Stomach (tissue), 9 donors: ENCODE measurements around the gene TTC34. TPM values are rescaled to one million over a fixed set of nuclear protein-coding genes. Genes with fewer than 3 reads are reported as not detected.

ENCODE experiments used
- DNase-seq, 2 donors: peaks; one replicate each; pipeline versions ENCODE4 v3.0.0 to v3.0.0-alpha.2; 2013 to 2019
- H3K27ac ChIP-seq, 5 donors: fragments of 200-600 bp in 4 of 5; sonication (generic) in 4 of 5; one replicate each; pipeline ENCODE4 v1.5.1; 2013 to 2019; ENCODE audit warnings: mild to moderate bottlenecking in 1 of 5, moderate library complexity in 1 of 5
- H3K27me3 ChIP-seq, 3 donors: fragments of 200-600 bp; sonication (generic); one replicate each; pipeline ENCODE4 v1.5.1; 2017 to 2019; ENCODE audit warnings: mixed run types in 1 of 3
- H3K36me3 ChIP-seq, 4 donors: fragments of 200-600 bp; sonication (generic); 1 replicate in 3 of 4; 2 replicates in 1 of 4; pipeline ENCODE4 v1.5.1; 2016 to 2019
- H3K4me1 ChIP-seq, 4 donors: fragments of 200-600 bp; sonication (generic); one replicate each; pipeline ENCODE4 v1.5.1; 2016 to 2019
- H3K4me3 ChIP-seq, 4 donors: fragments of 200-600 bp; sonication (generic) in 3 of 4; one replicate each; pipeline ENCODE4 v1.5.1; 2016 to 2019; ENCODE audit warnings: mild to moderate bottlenecking in 1 of 4
- H3K9me3 ChIP-seq, 4 donors: fragments of 200-600 bp; sonication (generic); one replicate each; pipeline ENCODE4 v1.5.1; 2016 to 2019
- CTCF ChIP-seq, 7 experiments: fragments of 450-650 bp in 4 of 7; fragments of 200-600 bp in 3 of 7; sonication (generic) in 3 of 7; IDR thresholded peaks; one replicate each; pipeline ENCODE4 v1.5.1; 2016 to 2019; ENCODE audit warnings: antibody characterized with exemption in 7 of 7, control low read depth in 2 of 7, mild to moderate bottlenecking in 1 of 7
- EP300 ChIP-seq: sonication (generic); formaldehyde crosslinking; IDR thresholded peaks from one replicate; pipeline ENCODE4 v1.6.1; 2017; ENCODE audit warnings: antibody characterized with exemption
- POLR2A ChIP-seq, 4 donors: fragments of 450-650 bp; IDR thresholded peaks; one replicate each; pipeline ENCODE4 v1.6.1; 2016; ENCODE audit warnings: antibody characterized with exemption in 4 of 4, control low read depth in 2 of 4, mild to moderate bottlenecking in 1 of 4, moderate library complexity in 1 of 4
- POLR2AphosphoS5 ChIP-seq, 3 donors: sonication (generic); formaldehyde crosslinking; IDR thresholded peaks; one replicate each; pipeline ENCODE4 v1.6.1; 2016; ENCODE audit warnings: antibody characterized with exemption in 3 of 3
- WGBS, 5 donors: extraction: QIAGEN DNeasy Blood & Tissue Kit in 3 of 5; methylation state at CpG; one replicate each; pipeline versions ENCODE4 v1.1.5 to v1.1.7; 2013 to 2018; 5-methylcytosine and 5-hydroxymethylcytosine counted together
- intact Hi-C: fragments of 100-400 bp; cut with DNase I; formaldehyde crosslinking; loops from one replicate; pipeline ENCODE4 v1.15.1; 2023; ENCODE audit warnings: low total_unique reads
- polyA plus RNA-seq, 3 donors: library from polyadenylated mRNA; stranded (reverse); fragments of 200-250 nt; gene quantifications; one replicate each; pipeline ENCODE4 v1.2.3, GENCODE V29; 2013
- total RNA-seq, 5 donors: library from RNA; depleted of rRNA; stranded (reverse); fragments of >200 nt; gene quantifications; one replicate each; pipeline versions ENCODE4 v1.1.0 to v1.2.3, GENCODE V29; 2014 to 2016
- donor health status: healthy with polysubstance abuse.
- donor health status: Bipolar disorder and iron deficiency.
- donor health status: healthy.

TTC34 gene
- total and polyA plus RNA-seq, 8 donors: 0.06 to 1.3 (median 0.33) TPM; not detected in 2

GRCh38 chr1:2590233-2591141 lies 211.0 kb downstream of the TTC34 start:
- Histone ChIP-seq H3K27me3 (peaks cover 0 to 16% (median 0%) of the 10 kb centered on the region in 3 donors), H3K36me3 (peaks cover 0 to 22% (median 11%) of the 10 kb centered on the region in 4 donors), H3K27ac (no peak overlapping the region), H3K4me1 (peaks cover 31 to 57% (median 46%) of the 10 kb centered on the region in 4 donors), H3K9me3 (no peaks in the 10 kb centered on the region), H3K4me3 (no peak overlapping the region)
- 87 to 94% (median 92%) methylated on average over 14 to 31 of the region's 31 CpGs for WGBS, 5 donors
- intact Hi-C loops: no loop called here
- DNase-seq: no peak
- TF ChIP-seq POLR2A (IDR thresholded peaks at IDR 0.05): no peak
- no peak for TF ChIP-seq EP300
- no peak for TF ChIP-seq POLR2AphosphoS5 (IDR thresholded peaks at IDR 0.05)
- TF ChIP-seq CTCF (IDR thresholded peaks at IDR 0.05): no peak

GRCh38 chr1:2589431-2590232 lies 211.9 kb downstream of the TTC34 start:
- Histone ChIP-seq H3K27me3 (peaks cover 0 to 14% (median 0%) of the 10 kb centered on the region in 3 donors), H3K36me3 (peaks cover 0 to 22% (median 11%) of the 10 kb centered on the region in 4 donors), H3K4me3 (no peak overlapping the region), H3K4me1 (peaks cover 39 to 66% (median 54%) of the 10 kb centered on the region in 4 donors), H3K27ac (no peak overlapping the region), H3K9me3 (no peaks in the 10 kb centered on the region)
- DNase-seq: no peak
- TF ChIP-seq CTCF (IDR thresholded peaks at IDR 0.05) (no peak), POLR2AphosphoS5 (IDR thresholded peaks at IDR 0.05) (no peak), POLR2A (IDR thresholded peaks at IDR 0.05) (no peak), EP300 (no peak)
- WGBS, 5 donors: 86 to 90% (median 89%) methylated on average over 23 to 25 of the region's 25 CpGs
- intact Hi-C loops: loop anchor here (10.0 kb wide), 1 partner anchor 55 kb away; no protein-coding TSS in a partner anchor

GRCh38 chr1:2588661-2589430 lies 212.6 kb downstream of the TTC34 start:
- Histone ChIP-seq H3K36me3 (peaks cover 0 to 22% (median 11%) of the 10 kb centered on the region in 4 donors), H3K4me3 (no peak overlapping the region), H3K27ac (no peak overlapping the region), H3K27me3 (peaks cover 0 to 10% (median 0%) of the 10 kb centered on the region in 3 donors), H3K9me3 (no peaks in the 10 kb centered on the region), H3K4me1 (peaks cover 39 to 66% (median 58%) of the 10 kb centered on the region in 4 donors)
- intact Hi-C loops: loop anchor here (10.0 kb wide), 1 partner anchor 56 kb away; no protein-coding TSS in a partner anchor
- TF ChIP-seq POLR2A (IDR thresholded peaks at IDR 0.05): no peak
- TF ChIP-seq POLR2AphosphoS5 (IDR thresholded peaks at IDR 0.05): no peak
- TF ChIP-seq CTCF (IDR thresholded peaks at IDR 0.05): no peak
- TF ChIP-seq EP300: no peak
- DNase-seq: no peak
- 54 to 78% (median 57%) methylated on average over 8 to 23 of the region's 23 CpGs for WGBS, 5 donors
